Spleen (tissue), 7 donors: ENCODE measurements around the gene FCRL2.

Source experiments
- CTCF ChIP-seq, 11 experiments: fragments of 200-600 bp in 7 of 11; fragments of 450-650 bp in 4 of 11; sonication (generic) in 4 of 11; IDR thresholded peaks in 8 of 11; conservative IDR thresholded peaks in 3 of 11; 1 replicate in 7 of 11; 2 replicates in 4 of 11; pipeline versions ENCODE4 v1.4.0 to v1.8.0; 2016 to 2021; ENCODE audit warnings: antibody characterized with exemption in 11 of 11, inconsistent platforms in 4 of 11, mild to moderate bottlenecking in 1 of 11
- POLR2A ChIP-seq, 3 donors: fragments of 450-650 bp; IDR thresholded peaks; one replicate each; pipeline ENCODE4 v1.5.1; 2017; ENCODE audit warnings: antibody characterized with exemption in 3 of 3, mild to moderate bottlenecking in 1 of 3
- POLR2AphosphoS5 ChIP-seq, 3 donors: sonication (generic); formaldehyde crosslinking; IDR thresholded peaks; one replicate each; pipeline ENCODE4 v1.5.1; 2017; ENCODE audit warnings: antibody characterized with exemption in 3 of 3
- donor health status: DM: no; HTN: no; CAD: no; lungs with moderate emphysema.
- donor health status: DM: no; HTN: no; CAD: no.
- donor health status: DM: no; HTN: no; CAD: no.

- TF ChIP-seq POLR2AphosphoS5 (IDR thresholded peaks at IDR 0.05) = no peak
- TF ChIP-seq CTCF (IDR thresholded peaks at IDR 0.05 in 8 of 11, conservative IDR thresholded peaks at IDR 0.05 in 3 of 11) = no peak
- no peak for TF ChIP-seq POLR2A (IDR thresholded peaks at IDR 0.05)
These were observed 10.1 kb downstream of the FCRL2 start for GRCh38 chr1:157766792-157767191.
